HCEC 1CT (cell line): ENCODE data around the gene ZNF433.
A peak's percentile ranks its signal among the peaks of the same experiment; 100 is the strongest.

Experiments used
- DNase-seq: peaks from one replicate; pipeline ENCODE4 v3.0.0-alpha.2; 2017

ZNF433 gene

GRCh38 chr19:11987405-11988281, 47.8 kb downstream of the ZNF433 start:
- DNase-seq = peak; percentile 90

GRCh38 chr19:11986754-11987153, 48.7 kb downstream of the ZNF433 start:
- no peak for DNase-seq

- no peak for DNase-seq
Measured at GRCh38 chr19:11984986-11985385, 50.5 kb downstream of the ZNF433 start.

GRCh38 chr19:11982526-11982925, 53.0 kb downstream of the ZNF433 start:
- no peak for DNase-seq

- DNase-seq = no peak
Measured at GRCh38 chr19:11979527-11979926, 56.0 kb downstream of the ZNF433 start.

GRCh38 chr19:11978492-11979100, 56.9 kb downstream of the ZNF433 start:
- no peak for DNase-seq

- no peak for DNase-seq
Measured at GRCh38 chr19:11973019-11973810, 62.3 kb downstream of the ZNF433 start.

- DNase-seq = no peak
Measured at GRCh38 chr19:11971041-11971440, 64.4 kb downstream of the ZNF433 start.

- no peak for DNase-seq
Measured at GRCh38 chr19:11970174-11970573, 65.3 kb downstream of the ZNF433 start.

- peak; percentile 6 for DNase-seq
Measured at GRCh38 chr19:11964858-11965645, 70.4 kb downstream of the ZNF433 start, which contains the start of gene ZNF763. Gene ZNF763 (plus strand): TSS chr19:11965040. CDS start chr19:11965209, 169 bp downstream.
